Epithelial cell of esophagus (primary cell): Measurements from ENCODE around the gene USP34.

Experiments
- DNase-seq: peaks from one replicate; pipeline ENCODE4 v3.0.0; 2010; ENCODE audit warnings: low read depth
- H3K4me3 ChIP-seq: 2 replicates; pipeline ENCODE4 v1.5.1; 2011; ENCODE audit warnings: mild to moderate bottlenecking, low read length, control low read depth
- CTCF ChIP-seq: IDR thresholded peaks from 2 replicates; pipeline ENCODE4 v1.5.1; 2011; ENCODE audit warnings: low read depth, mild to moderate bottlenecking, low read length, control low read depth, inconsistent platforms; ENCODE audit not compliant: insufficient read depth; ENCODE audit errors: missing control alignments

USP34 gene

GRCh38 chr2:61241266-61241665, 229.6 kb downstream of the USP34 start:
- no peak overlapping the region for H3K4me3 ChIP-seq
- no peak for DNase-seq
- TF ChIP-seq CTCF: no peak

GRCh38 chr2:61238219-61239012, 232.5 kb downstream of the USP34 start:
- TF ChIP-seq CTCF: no peak
- DNase-seq: no peak
- no peak overlapping the region for H3K4me3 ChIP-seq

GRCh38 chr2:61235716-61236115, 235.2 kb downstream of the USP34 start:
- no peak for DNase-seq
- H3K4me3 ChIP-seq: no peak overlapping the region
- no peak for TF ChIP-seq CTCF

GRCh38 chr2:61233581-61233980, 237.3 kb downstream of the USP34 start:
- H3K4me3 ChIP-seq: no peak overlapping the region
- DNase-seq: no peak
- no peak for TF ChIP-seq CTCF

GRCh38 chr2:61229936-61230335, 241.0 kb downstream of the USP34 start:
- no peak for DNase-seq
- no peak for TF ChIP-seq CTCF
- no peak overlapping the region for H3K4me3 ChIP-seq

GRCh38 chr2:61222567-61222966, 248.3 kb downstream of the USP34 start:
- no peak for TF ChIP-seq CTCF
- no peak overlapping the region for H3K4me3 ChIP-seq
- DNase-seq: no peak

- DNase-seq: no peak
- TF ChIP-seq CTCF: no peak
- no peak overlapping the region for H3K4me3 ChIP-seq
Measured at GRCh38 chr2:61221819-61222218, 249.1 kb downstream of the USP34 start.
